GM23338 (cell line): ENCODE measurements around the gene EML2. TPM values are rescaled to one million over a fixed set of nuclear protein-coding genes. Genes with fewer than 3 reads are reported as not detected.
A peak's percentile ranks its signal among the peaks of the same experiment; 100 is the strongest.

Source experiments
- ATAC-seq: fragments of 200-7000 bp; cut with Tn5 transposase; 3 replicates; pipeline ENCODE4 v1.9.1; 2020
- DNase-seq: peaks from one replicate; pipeline ENCODE4 v3.0.0-alpha.2; 2015; ENCODE audit warnings: low spot score
- H2AFZ ChIP-seq: fragments of 200-600 bp; sonication (generic); 2 replicates; pipeline ENCODE4 v1.8.0; 2016; ENCODE audit warnings: antibody characterized with exemption, mild to moderate bottlenecking, moderate library complexity
- H3F3A ChIP-seq: fragments of 200-600 bp; sonication (generic); replicated peaks from 2 replicates; pipeline ENCODE4 v1.8.0; 2017; ENCODE audit warnings: antibody characterized with exemption, mixed run types, low read depth
- H3K27ac ChIP-seq: fragments of 200-600 bp; sonication (generic); 2 replicates; pipeline ENCODE4 v1.6.1; 2016; ENCODE audit warnings: low read depth
- H3K27me3 ChIP-seq: fragments of 200-600 bp; sonication (generic); 2 replicates; pipeline ENCODE4 v1.8.0; 2016; ENCODE audit warnings: mild to moderate bottlenecking, mixed run types, moderate library complexity; ENCODE audit not compliant: insufficient read depth
- H3K36me3 ChIP-seq: fragments of 200-600 bp; sonication (generic); 2 replicates; pipeline ENCODE4 v1.8.0; 2016; ENCODE audit warnings: mild to moderate bottlenecking; ENCODE audit not compliant: insufficient read depth
- H3K4me1 ChIP-seq: fragments of 200-600 bp; sonication (generic); 2 replicates; pipeline ENCODE4 v1.8.0; 2016; ENCODE audit warnings: mild to moderate bottlenecking, moderate library complexity; ENCODE audit not compliant: insufficient read depth
- H3K4me2 ChIP-seq: fragments of 200-600 bp; sonication (generic); 2 replicates; pipeline ENCODE4 v1.7.1; 2017; ENCODE audit warnings: mixed run types
- H3K4me3 ChIP-seq: fragments of 200-600 bp; sonication (generic); 2 replicates; pipeline ENCODE4 v1.6.1; 2016; ENCODE audit warnings: mixed run types
- H3K79me2 ChIP-seq: fragments of 200-600 bp; sonication (generic); replicated peaks from 2 replicates; pipeline ENCODE4 v1.8.0; 2017; ENCODE audit warnings: mild to moderate bottlenecking; ENCODE audit not compliant: insufficient read depth
- H3K9me2 ChIP-seq: fragments of 200-600 bp; sonication (generic); 2 replicates; pipeline ENCODE4 v1.8.0; 2017; ENCODE audit not compliant: insufficient read depth
- H4K20me1 ChIP-seq: fragments of 200-600 bp; sonication (generic); replicated peaks from 2 replicates; pipeline ENCODE4 v1.8.0; 2017; ENCODE audit warnings: mild to moderate bottlenecking; ENCODE audit not compliant: insufficient read depth
- H3K27ac Mint-ChIP-seq: 2 replicates; pipeline ENCODE4 v1.8.0; 2020; ENCODE audit warnings: inconsistent platforms, mild to moderate bottlenecking, moderate library complexity, mixed read lengths
- H3K27me3 Mint-ChIP-seq: 3 replicates; pipeline ENCODE4 v1.8.0; 2022; ENCODE audit warnings: low read depth, mild to moderate bottlenecking, moderate library complexity, mixed read lengths, inconsistent platforms; ENCODE audit not compliant: insufficient read depth, poor library complexity
- H3K36me3 Mint-ChIP-seq: 3 replicates; pipeline ENCODE4 v1.8.0; 2021; ENCODE audit warnings: low read depth, mild to moderate bottlenecking, inconsistent platforms, moderate library complexity, mixed read lengths
- H3K4me1 Mint-ChIP-seq: 3 replicates; pipeline ENCODE4 v1.8.0; 2020; ENCODE audit warnings: mild to moderate bottlenecking, inconsistent platforms, mixed read lengths
- H3K4me3 Mint-ChIP-seq: 3 replicates; pipeline ENCODE4 v1.8.0; 2021; ENCODE audit warnings: moderate library complexity, mild to moderate bottlenecking, inconsistent platforms, mixed read lengths
- H3K9me3 Mint-ChIP-seq: 3 replicates; pipeline ENCODE4 v1.8.0; 2020; ENCODE audit warnings: moderate library complexity, mild to moderate bottlenecking, inconsistent platforms, mixed read lengths
- EZH2 ChIP-seq: fragments of 200-600 bp; sonication (generic); IDR thresholded peaks from one replicate; pipeline ENCODE4 v1.8.0; 2017; ENCODE audit warnings: antibody characterized with exemption, mild to moderate bottlenecking, low read depth; ENCODE audit not compliant: unreplicated experiment
- EZH2phosphoT487 ChIP-seq: fragments of 200-600 bp; sonication (generic); IDR thresholded peaks from one replicate; pipeline ENCODE4 v1.8.1; 2018; ENCODE audit warnings: antibody characterized with exemption; ENCODE audit not compliant: unreplicated experiment
- POLR2AphosphoS5 ChIP-seq: IDR thresholded peaks from 2 replicates; pipeline ENCODE4 v1.6.1; 2016; ENCODE audit warnings: antibody characterized with exemption, low read depth
- REST ChIP-seq: IDR thresholded peaks from one replicate; pipeline ENCODE4 v1.6.1; 2018; ENCODE audit warnings: antibody characterized with exemption; ENCODE audit not compliant: unreplicated experiment
- ZNF114 ChIP-seq: fragments of 250-450 bp; sonication (Bioruptor Pico); IDR thresholded peaks from 2 replicates; pipeline ENCODE4 v1.5.0; 2020; ENCODE audit warnings: mild to moderate bottlenecking, moderate library complexity
- ZNF331 ChIP-seq: fragments of 250-450 bp; sonication (Bioruptor Pico); IDR thresholded peaks from 2 replicates; pipeline ENCODE4 v1.5.0; 2020; ENCODE audit warnings: low read depth, mild to moderate bottlenecking, moderate library complexity
- polyA plus RNA-seq: library from polyadenylated mRNA; unstranded; fragments of >200 nt; fragmentation: Nextera tagmentation; extraction: Ambion mirVana; gene quantifications from 2 replicates; pipeline ENCODE4 v1.2.1, GENCODE V29; 2016
- total RNA-seq: library from RNA; depleted of rRNA; stranded (reverse); fragments of >200 nt; shearing (Covaris generic); gene quantifications from 2 replicates; pipeline ENCODE4 v1.2.3, GENCODE V29; 2014
- TF ChIP-seq, protein P1 (sequence below): fragments of 250-450 bp; sonication (Bioruptor Pico); IDR thresholded peaks from 2 replicates; pipeline ENCODE4 v1.5.0; 2020; ENCODE audit warnings: mild to moderate bottlenecking, moderate library complexity
- TF ChIP-seq, protein P2 (sequence below): IDR thresholded peaks from 2 replicates; pipeline ENCODE4 v1.6.1; 2016; ENCODE audit warnings: antibody characterized with exemption

The EML2 gene
- total and polyA plus RNA-seq, 2 experiments from 2014 or later: 7.1 to 33.9 TPM

DNA sequence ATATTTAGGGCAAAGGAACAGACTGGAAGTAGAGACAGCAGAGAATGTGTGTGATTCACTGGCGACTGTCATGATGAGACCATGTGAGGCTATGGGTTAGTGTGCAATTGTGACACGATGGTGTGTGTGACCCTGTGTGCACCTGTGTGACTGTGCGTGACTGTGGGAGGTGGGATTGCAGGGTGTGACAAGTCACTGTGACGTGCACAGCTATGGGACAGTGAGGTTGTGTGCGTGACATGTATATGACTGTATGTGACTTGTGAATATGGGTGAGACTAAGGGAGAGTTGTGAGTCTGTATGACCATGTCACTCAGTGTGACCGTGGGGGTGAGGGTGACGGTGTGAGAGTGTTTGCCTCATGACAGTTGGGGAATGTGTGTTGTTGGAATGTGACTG, 25.4 kb upstream of the EML2 start:
- Histone ChIP-seq H2AFZ (peak overlapping the region; percentile 59; the same call in 1 of the 2 replicates), H3K27me3 (peaks cover 27% of the 10 kb centered on the region), H3K4me2 (no peak overlapping the region), H3K4me1 (peaks cover 11% of the 10 kb centered on the region; the same call in 1 of the 2 replicates), H3K79me2 (no peaks in the 10 kb centered on the region), H3K27ac (no peak overlapping the region), H3K9me2 (no peaks in the 10 kb centered on the region), H3K36me3 (no peaks in the 10 kb centered on the region), H3F3A (peaks cover 18% of the 10 kb centered on the region), H3K4me3 (no peak overlapping the region), H4K20me1 (no peaks in the 10 kb centered on the region)
- H3K9me3 Mint-ChIP-seq: no peaks in the 10 kb centered on the region
- DNase-seq: no peak
- peaks cover 25% of the 10 kb centered on the region for H3K27me3 Mint-ChIP-seq
- no peaks in the 10 kb centered on the region; the same call in 2 of the 3 replicates for H3K36me3 Mint-ChIP-seq
- no peak overlapping the region for H3K27ac Mint-ChIP-seq
- no peak for ATAC-seq
- no peak overlapping the region for H3K4me3 Mint-ChIP-seq
- H3K4me1 Mint-ChIP-seq: peaks cover 12% of the 10 kb centered on the region
- TF ChIP-seq EZH2 (no peak), REST (no peak), ZNF331 (CRISPR knock-in tag) (no peak), ZNF114 (no peak), EZH2phosphoT487 (no peak), POLR2AphosphoS5 (no peak)
- TF ChIP-seq, protein P1, sequence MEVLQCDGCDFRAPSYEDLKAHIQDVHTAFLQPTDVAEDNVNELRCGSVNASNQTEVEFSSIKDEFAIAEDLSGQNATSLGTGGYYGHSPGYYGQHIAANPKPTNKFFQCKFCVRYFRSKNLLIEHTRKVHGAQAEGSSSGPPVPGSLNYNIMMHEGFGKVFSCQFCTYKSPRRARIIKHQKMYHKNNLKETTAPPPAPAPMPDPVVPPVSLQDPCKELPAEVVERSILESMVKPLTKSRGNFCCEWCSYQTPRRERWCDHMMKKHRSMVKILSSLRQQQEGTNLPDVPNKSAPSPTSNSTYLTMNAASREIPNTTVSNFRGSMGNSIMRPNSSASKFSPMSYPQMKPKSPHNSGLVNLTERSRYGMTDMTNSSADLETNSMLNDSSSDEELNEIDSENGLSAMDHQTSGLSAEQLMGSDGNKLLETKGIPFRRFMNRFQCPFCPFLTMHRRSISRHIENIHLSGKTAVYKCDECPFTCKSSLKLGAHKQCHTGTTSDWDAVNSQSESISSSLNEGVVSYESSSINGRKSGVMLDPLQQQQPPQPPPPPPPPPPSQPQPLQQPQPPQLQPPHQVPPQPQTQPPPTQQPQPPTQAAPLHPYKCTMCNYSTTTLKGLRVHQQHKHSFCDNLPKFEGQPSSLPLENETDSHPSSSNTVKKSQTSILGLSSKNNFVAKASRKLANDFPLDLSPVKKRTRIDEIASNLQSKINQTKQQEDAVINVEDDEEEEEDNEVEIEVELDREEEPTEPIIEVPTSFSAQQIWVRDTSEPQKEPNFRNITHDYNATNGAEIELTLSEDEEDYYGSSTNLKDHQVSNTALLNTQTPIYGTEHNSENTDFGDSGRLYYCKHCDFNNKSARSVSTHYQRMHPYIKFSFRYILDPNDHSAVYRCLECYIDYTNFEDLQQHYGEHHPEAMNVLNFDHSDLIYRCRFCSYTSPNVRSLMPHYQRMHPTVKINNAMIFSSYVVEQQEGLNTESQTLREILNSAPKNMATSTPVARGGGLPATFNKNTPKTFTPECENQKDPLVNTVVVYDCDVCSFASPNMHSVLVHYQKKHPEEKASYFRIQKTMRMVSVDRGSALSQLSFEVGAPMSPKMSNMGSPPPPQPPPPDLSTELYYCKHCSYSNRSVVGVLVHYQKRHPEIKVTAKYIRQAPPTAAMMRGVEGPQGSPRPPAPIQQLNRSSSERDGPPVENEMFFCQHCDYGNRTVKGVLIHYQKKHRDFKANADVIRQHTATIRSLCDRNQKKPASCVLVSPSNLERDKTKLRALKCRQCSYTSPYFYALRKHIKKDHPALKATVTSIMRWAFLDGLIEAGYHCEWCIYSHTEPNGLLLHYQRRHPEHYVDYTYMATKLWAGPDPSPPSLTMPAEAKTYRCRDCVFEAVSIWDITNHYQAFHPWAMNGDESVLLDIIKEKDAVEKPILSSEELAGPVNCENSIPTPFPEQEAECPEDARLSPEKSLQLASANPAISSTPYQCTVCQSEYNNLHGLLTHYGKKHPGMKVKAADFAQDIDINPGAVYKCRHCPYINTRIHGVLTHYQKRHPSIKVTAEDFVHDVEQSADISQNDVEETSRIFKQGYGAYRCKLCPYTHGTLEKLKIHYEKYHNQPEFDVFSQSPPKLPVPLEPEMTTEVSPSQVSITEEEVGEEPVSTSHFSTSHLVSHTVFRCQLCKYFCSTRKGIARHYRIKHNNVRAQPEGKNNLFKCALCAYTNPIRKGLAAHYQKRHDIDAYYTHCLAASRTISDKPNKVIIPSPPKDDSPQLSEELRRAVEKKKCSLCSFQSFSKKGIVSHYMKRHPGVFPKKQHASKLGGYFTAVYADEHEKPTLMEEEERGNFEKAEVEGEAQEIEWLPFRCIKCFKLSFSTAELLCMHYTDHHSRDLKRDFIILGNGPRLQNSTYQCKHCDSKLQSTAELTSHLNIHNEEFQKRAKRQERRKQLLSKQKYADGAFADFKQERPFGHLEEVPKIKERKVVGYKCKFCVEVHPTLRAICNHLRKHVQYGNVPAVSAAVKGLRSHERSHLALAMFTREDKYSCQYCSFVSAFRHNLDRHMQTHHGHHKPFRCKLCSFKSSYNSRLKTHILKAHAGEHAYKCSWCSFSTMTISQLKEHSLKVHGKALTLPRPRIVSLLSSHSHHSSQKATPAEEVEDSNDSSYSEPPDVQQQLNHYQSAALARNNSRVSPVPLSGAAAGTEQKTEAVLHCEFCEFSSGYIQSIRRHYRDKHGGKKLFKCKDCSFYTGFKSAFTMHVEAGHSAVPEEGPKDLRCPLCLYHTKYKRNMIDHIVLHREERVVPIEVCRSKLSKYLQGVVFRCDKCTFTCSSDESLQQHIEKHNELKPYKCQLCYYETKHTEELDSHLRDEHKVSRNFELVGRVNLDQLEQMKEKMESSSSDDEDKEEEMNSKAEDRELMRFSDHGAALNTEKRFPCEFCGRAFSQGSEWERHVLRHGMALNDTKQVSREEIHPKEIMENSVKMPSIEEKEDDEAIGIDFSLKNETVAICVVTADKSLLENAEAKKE (CRISPR knock-in tag): no peak
- TF ChIP-seq, protein P2, sequence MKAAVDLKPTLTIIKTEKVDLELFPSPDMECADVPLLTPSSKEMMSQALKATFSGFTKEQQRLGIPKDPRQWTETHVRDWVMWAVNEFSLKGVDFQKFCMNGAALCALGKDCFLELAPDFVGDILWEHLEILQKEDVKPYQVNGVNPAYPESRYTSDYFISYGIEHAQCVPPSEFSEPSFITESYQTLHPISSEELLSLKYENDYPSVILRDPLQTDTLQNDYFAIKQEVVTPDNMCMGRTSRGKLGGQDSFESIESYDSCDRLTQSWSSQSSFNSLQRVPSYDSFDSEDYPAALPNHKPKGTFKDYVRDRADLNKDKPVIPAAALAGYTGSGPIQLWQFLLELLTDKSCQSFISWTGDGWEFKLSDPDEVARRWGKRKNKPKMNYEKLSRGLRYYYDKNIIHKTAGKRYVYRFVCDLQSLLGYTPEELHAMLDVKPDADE: no peak
